ENCODE results near the gene POLD3. TPM values are rescaled to one million over a fixed set of nuclear protein-coding genes. Genes with fewer than 3 reads are reported as not detected.
A peak's percentile ranks its signal among the peaks of the same experiment; 100 is the strongest.

POLD3 gene
- 10.1 and 11.9 TPM in 2 replicates for total RNA-seq

DNA sequence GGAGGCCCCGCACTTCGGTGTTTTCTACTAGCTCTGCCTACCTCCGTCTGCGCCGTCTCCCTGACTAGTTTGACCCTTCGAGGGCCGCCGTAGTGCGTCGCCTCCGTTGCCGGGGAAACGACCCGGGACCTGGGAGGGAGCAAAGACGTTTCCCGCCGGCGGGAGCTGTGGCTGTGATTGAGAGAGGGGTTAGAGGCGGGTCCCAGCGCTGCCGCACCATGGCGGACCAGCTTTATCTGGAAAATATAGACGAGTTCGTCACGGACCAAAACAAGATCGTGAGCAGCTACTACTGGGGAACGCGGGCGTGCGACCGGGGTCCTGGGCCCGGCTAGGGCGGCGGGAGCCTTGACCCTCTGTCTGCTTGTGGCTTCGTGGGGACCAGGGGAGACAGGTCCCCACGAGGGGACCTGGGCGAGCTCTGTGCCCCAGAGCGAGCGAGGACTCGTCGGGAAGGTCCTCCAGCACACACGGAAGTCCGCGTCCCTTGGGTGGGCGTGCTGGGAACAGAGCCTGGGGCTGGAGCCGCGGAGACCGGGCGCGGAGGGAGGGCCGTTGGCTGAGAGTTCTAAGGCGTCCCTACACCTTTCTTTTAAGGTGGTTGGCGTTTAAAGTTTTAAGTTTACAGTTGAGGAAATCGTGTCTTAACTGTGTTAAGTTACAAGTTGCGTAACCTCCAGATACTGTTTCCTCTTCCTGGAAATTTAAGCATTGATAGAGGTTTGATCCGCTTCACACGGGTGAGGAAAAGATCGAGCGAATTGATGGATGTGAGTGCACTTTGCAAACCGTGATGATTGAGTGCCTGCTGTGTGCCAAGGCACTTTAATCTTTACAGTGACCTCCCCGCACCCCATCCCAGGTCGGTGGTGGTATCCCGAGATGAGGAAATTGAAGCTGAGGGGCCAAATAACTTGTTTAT, at the start of gene POLD3:
Gene POLD3, plus strand, starts transcription at position 142 of the 922 bp plus-strand sequence. Its CDS starts 77 bp downstream, at position 219.
- H3K27me3 ChIP-seq (ENCODE audit: control insufficient read depth, insufficient read depth, low read length) = no peaks in the 10 kb centered on the region
- TF ChIP-seq, protein P1, sequence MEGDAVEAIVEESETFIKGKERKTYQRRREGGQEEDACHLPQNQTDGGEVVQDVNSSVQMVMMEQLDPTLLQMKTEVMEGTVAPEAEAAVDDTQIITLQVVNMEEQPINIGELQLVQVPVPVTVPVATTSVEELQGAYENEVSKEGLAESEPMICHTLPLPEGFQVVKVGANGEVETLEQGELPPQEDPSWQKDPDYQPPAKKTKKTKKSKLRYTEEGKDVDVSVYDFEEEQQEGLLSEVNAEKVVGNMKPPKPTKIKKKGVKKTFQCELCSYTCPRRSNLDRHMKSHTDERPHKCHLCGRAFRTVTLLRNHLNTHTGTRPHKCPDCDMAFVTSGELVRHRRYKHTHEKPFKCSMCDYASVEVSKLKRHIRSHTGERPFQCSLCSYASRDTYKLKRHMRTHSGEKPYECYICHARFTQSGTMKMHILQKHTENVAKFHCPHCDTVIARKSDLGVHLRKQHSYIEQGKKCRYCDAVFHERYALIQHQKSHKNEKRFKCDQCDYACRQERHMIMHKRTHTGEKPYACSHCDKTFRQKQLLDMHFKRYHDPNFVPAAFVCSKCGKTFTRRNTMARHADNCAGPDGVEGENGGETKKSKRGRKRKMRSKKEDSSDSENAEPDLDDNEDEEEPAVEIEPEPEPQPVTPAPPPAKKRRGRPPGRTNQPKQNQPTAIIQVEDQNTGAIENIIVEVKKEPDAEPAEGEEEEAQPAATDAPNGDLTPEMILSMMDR (IDR thresholded peaks at IDR 0.05; ENCODE audit: insufficient read depth, low read length, poor library complexity, severe bottlenecking) = no peak
- DNase-seq (ENCODE audit: low read depth) = peak; percentile 61
- H3K36me3 ChIP-seq (ENCODE audit: control insufficient read depth, insufficient read depth, low read length) = no peaks in the 10 kb centered on the region
- peak within 1 kb of the TSS; percentile 100 for H3K4me3 ChIP-seq (ENCODE audit: low read depth, low read length)

- no peak for DNase-seq (ENCODE audit: low read depth)
- Histone ChIP-seq H3K36me3 (ENCODE audit: control insufficient read depth, insufficient read depth, low read length) (no peaks in the 10 kb centered on the region), H3K27me3 (ENCODE audit: control insufficient read depth, insufficient read depth, low read length) (no peaks in the 10 kb centered on the region), H3K4me3 (ENCODE audit: low read depth, low read length) (no peak overlapping the region)
- TF ChIP-seq, protein P1 (IDR thresholded peaks at IDR 0.05; ENCODE audit: insufficient read depth, low read length, poor library complexity, severe bottlenecking) = no peak
Observed at GRCh38 chr11:74543991-74544390, 48.4 kb upstream of the POLD3 start.

DNA sequence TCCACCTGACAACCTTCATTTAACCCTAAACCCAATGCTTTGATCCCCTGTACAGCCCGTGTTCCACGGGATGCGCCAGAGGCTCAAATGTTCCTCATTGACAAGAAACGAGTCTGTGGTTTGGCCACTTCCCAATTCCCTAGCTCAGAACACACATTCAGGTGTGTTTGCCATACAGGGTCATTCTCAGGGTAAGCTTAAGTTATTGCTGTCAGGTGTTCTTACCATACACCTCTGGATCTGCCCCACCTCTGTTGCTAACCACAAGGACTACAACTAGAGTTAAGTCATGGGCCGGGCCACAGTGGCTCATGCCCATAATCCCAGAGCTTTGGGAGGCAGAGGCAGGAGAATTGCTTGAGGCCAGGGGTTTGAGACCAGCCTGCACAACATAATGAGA, 45.6 kb upstream of the POLD3 start:
- TF ChIP-seq, protein P1 (IDR thresholded peaks at IDR 0.05; ENCODE audit: insufficient read depth, low read length, poor library complexity, severe bottlenecking) = no peak
- H3K4me3 ChIP-seq (ENCODE audit: low read depth, low read length) = no peak overlapping the region
- DNase-seq (ENCODE audit: low read depth) = peak; percentile 12
- H3K36me3 ChIP-seq (ENCODE audit: control insufficient read depth, insufficient read depth, low read length) = no peaks in the 10 kb centered on the region
- H3K27me3 ChIP-seq (ENCODE audit: control insufficient read depth, insufficient read depth, low read length) = no peaks in the 10 kb centered on the region

GRCh38 chr11:74550991-74551753, 41.2 kb upstream of the POLD3 start:
- no peaks in the 10 kb centered on the region for H3K27me3 ChIP-seq (ENCODE audit: control insufficient read depth, insufficient read depth, low read length)
- TF ChIP-seq, protein P1 (IDR thresholded peaks at IDR 0.05; ENCODE audit: insufficient read depth, low read length, poor library complexity, severe bottlenecking) = no peak
- no peaks in the 10 kb centered on the region for H3K36me3 ChIP-seq (ENCODE audit: control insufficient read depth, insufficient read depth, low read length)
- DNase-seq (ENCODE audit: low read depth) = no peak
- H3K4me3 ChIP-seq (ENCODE audit: low read depth, low read length) = no peak overlapping the region

GRCh38 chr11:74551754-74552145, 40.6 kb upstream of the POLD3 start:
- no peaks in the 10 kb centered on the region for H3K36me3 ChIP-seq (ENCODE audit: control insufficient read depth, insufficient read depth, low read length)
- DNase-seq (ENCODE audit: low read depth) = no peak
- H3K4me3 ChIP-seq (ENCODE audit: low read depth, low read length) = no peak overlapping the region
- TF ChIP-seq, protein P1 (IDR thresholded peaks at IDR 0.05; ENCODE audit: insufficient read depth, low read length, poor library complexity, severe bottlenecking) = no peak
- no peaks in the 10 kb centered on the region for H3K27me3 ChIP-seq (ENCODE audit: control insufficient read depth, insufficient read depth, low read length)
